Mesothelial cell of epicardium (in vitro differentiated cells): ENCODE measurements around the gene PLK1. TPM values are rescaled to one million over a fixed set of nuclear protein-coding genes. Genes with fewer than 3 reads are reported as not detected.
A peak's percentile ranks its signal among the peaks of the same experiment; 100 is the strongest.

Source experiments
- DNase-seq, 2 experiments: peaks; one replicate each; pipeline ENCODE4 v3.0.0; 2021; ENCODE audit warnings: low spot score in 2 of 2; ENCODE audit not compliant: unreplicated experiment in 2 of 2
- H3K27ac Mint-ChIP-seq: 2 replicates; pipeline ENCODE4 v1.8.0; 2021; ENCODE audit warnings: mixed read lengths
- H3K27me3 Mint-ChIP-seq: 2 replicates; pipeline ENCODE4 v1.8.0; 2021; ENCODE audit warnings: low read depth, mixed read lengths
- H3K36me3 Mint-ChIP-seq: 2 replicates; pipeline ENCODE4 v1.8.0; 2021; ENCODE audit warnings: mixed read lengths
- H3K4me1 Mint-ChIP-seq: 2 replicates; pipeline ENCODE4 v1.8.0; 2021; ENCODE audit warnings: mixed read lengths
- H3K4me3 Mint-ChIP-seq: 2 replicates; pipeline ENCODE4 v1.8.0; 2021; ENCODE audit warnings: mild to moderate bottlenecking, moderate library complexity, mixed read lengths
- H3K9me3 Mint-ChIP-seq: 2 replicates; pipeline ENCODE4 v1.8.0; 2021; ENCODE audit warnings: mixed read lengths
- CTCF ChIP-seq: fragments of 200-600 bp; sonication (generic); IDR thresholded peaks from one replicate; pipeline ENCODE4 v1.5.0; 2021; ENCODE audit warnings: antibody characterized with exemption; ENCODE audit not compliant: unreplicated experiment
- total RNA-seq: library from RNA; stranded (reverse); gene quantifications from 3 replicates; pipeline ENCODE4 v1.2.1, GENCODE V29; 2021

Gene PLK1
- total RNA-seq, 1 donor from 2014 or later, result 23.8 TPM

- no peak overlapping the region for H3K4me3 Mint-ChIP-seq
- no peak for TF ChIP-seq CTCF
- H3K27ac Mint-ChIP-seq, result no peak overlapping the region
- H3K27me3 Mint-ChIP-seq, result no peaks in the 10 kb centered on the region
- no peaks in the 10 kb centered on the region for H3K9me3 Mint-ChIP-seq
- peaks cover 8% of the 10 kb centered on the region for H3K36me3 Mint-ChIP-seq
- peaks cover 6% of the 10 kb centered on the region for H3K4me1 Mint-ChIP-seq
- no peak for DNase-seq
Measured at GRCh38 chr16:23673971-23674614, 4.6 kb upstream of the PLK1 start.

DNA sequence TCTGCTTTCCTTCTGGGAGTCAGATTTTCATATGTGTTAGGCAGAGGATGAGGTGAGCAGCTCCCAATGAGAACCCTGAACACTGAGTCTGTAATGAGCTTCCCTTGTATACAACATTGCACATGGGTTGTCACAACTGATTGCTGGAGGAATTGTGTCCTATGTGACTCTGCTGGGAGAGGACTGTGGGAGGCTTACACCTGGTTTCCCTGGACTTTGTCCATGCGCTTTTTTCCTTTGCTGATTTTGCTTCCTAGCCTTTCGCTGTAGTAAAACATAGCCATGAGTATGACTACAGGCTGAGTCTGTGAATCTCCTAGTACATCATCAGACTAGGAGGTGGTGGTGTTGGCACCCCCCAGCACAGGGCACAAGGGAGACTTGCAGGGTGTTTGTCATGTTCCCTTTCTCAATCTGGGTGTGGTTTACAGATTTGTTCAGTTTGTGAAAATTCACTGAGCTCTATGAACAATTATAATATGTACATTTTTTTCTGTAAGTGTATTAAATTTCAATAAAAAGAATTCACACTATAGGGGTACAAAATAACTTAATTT, 1.7 kb upstream of the PLK1 start:
- peaks cover 6% of the 10 kb centered on the region for H3K36me3 Mint-ChIP-seq
- H3K27me3 Mint-ChIP-seq, result no peaks in the 10 kb centered on the region
- H3K4me1 Mint-ChIP-seq, result peaks cover 22% of the 10 kb centered on the region
- no peak for TF ChIP-seq CTCF
- no peaks in the 10 kb centered on the region for H3K9me3 Mint-ChIP-seq
- no peak for DNase-seq
- no peak overlapping the region for H3K4me3 Mint-ChIP-seq
- H3K27ac Mint-ChIP-seq, result no peak overlapping the region

- Mint-ChIP-seq H3K36me3 (peaks cover 11% of the 10 kb centered on the region), H3K9me3 (no peaks in the 10 kb centered on the region), H3K27me3 (no peaks in the 10 kb centered on the region), H3K27ac (peak overlapping the region; percentile 59), H3K4me1 (peaks cover 22% of the 10 kb centered on the region), H3K4me3 (peak overlapping the region; percentile 81)
- no peak for TF ChIP-seq CTCF
- DNase-seq, result no peak
Measured at GRCh38 chr16:23679274-23679985, 741 bp downstream of the PLK1 start.

DNA sequence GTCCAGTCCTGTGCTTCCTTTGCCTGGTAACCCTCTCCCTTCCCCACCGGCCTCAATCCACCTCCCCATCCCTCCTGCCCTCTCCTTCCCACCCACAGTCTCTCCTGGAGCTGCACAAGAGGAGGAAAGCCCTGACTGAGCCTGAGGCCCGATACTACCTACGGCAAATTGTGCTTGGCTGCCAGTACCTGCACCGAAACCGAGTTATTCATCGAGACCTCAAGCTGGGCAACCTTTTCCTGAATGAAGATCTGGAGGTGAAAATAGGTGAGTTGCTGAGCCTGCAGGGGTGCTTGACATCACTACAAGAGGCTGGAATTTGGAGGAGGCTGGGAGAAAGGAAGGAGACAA, 1.3 kb downstream of the PLK1 start:
- no peak for TF ChIP-seq CTCF
- Mint-ChIP-seq H3K4me3 (peak overlapping the region; percentile 81), H3K9me3 (no peaks in the 10 kb centered on the region), H3K4me1 (peaks cover 22% of the 10 kb centered on the region), H3K36me3 (peaks cover 11% of the 10 kb centered on the region), H3K27me3 (no peaks in the 10 kb centered on the region), H3K27ac (no peak overlapping the region)
- no peak for DNase-seq

GRCh38 chr16:23682181-23682580, 3.5 kb downstream of the PLK1 start:
- H3K36me3 Mint-ChIP-seq, result peaks cover 20% of the 10 kb centered on the region

More at GRCh38 chr16:23682181-23682580, 3.5 kb downstream of the PLK1 start:
- TF ChIP-seq CTCF, result no peak
- peaks cover 22% of the 10 kb centered on the region for H3K4me1 Mint-ChIP-seq
- no peak overlapping the region for H3K27ac Mint-ChIP-seq
- H3K9me3 Mint-ChIP-seq, result no peaks in the 10 kb centered on the region
- no peak overlapping the region for H3K4me3 Mint-ChIP-seq
- no peaks in the 10 kb centered on the region for H3K27me3 Mint-ChIP-seq
- no peak for DNase-seq
